Activated CD8-positive, alpha-beta memory T cell treated with anti-CD3 and anti-CD28 coated beads for 48 hours (primary cell): Measurements from ENCODE around the gene HAL.

Source experiments
- DNase-seq, 3 experiments: peaks; one replicate each; pipeline ENCODE4 v3.0.0-alpha.2; 2020; ENCODE audit warnings: low read depth in 2 of 3, low spot score in 2 of 3

HAL gene

DNA sequence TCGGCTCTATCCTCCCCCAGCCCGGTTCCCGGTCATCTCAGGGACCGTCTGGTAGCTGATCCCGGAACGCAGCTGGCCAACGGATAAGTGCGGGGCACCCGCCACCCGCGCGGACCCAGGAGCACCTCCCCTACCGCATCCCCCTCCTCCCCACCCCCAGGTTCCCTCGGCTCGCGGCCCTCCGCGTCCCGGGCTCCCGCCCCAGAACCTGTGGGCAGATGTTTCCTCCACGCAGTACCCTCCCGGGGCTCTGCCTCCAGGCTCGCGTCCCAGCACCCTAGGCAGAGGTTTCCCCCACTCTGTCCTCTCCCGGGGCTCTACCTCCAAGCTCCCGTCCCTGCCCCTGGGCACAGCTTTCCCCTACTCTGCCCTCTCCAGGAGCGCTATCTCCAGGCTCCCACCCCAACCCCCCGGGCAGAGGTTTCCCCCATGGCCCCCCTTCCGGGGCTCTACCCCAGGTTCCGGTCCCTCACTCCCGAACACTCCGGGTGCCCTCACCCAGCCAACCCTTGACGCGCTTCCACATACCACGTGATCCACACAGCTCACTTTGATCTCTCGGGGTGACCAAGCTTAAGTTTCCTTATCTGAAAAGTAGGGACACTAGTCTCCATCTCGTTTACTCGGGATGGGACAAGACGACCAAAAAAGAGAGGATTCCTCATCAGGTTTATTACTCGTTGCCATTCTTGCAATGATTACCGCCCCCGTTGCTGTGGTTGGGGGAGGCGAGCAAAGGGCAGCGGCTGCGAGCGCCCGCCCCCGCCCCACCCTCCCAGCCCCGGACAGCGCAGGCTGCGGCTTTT is 53.4 kb downstream of the HAL start, which contains the start of gene CCDC38:
Gene CCDC38 (minus strand): TSS at position 91 of the 806 bp plus-strand sequence. CDS start 6,105 bp downstream, outside the sequence.
- DNase-seq = peak; percentile 62 to 68 (median 66)

DNA sequence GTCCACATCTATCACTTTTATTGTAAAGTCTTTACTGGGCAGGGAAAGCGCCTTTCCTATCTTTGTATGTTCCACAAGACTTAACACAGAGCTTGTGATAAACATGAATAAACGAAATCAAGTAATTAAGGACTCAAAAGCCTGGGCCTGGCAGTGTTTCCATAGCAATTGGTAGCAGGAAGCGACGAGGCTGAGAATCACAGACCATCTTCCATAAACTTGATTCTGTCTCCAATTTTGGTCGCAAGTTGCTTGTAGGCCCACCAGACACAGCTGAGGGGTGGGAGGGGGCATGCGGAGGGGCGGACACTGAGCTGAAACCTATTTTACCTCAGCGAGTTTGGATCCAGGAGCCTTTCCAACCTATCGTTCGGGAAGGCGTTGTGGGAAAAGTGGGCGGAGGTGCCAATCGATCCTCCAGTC is 54.0 kb downstream of the HAL start:
- DNase-seq = no peak

DNA sequence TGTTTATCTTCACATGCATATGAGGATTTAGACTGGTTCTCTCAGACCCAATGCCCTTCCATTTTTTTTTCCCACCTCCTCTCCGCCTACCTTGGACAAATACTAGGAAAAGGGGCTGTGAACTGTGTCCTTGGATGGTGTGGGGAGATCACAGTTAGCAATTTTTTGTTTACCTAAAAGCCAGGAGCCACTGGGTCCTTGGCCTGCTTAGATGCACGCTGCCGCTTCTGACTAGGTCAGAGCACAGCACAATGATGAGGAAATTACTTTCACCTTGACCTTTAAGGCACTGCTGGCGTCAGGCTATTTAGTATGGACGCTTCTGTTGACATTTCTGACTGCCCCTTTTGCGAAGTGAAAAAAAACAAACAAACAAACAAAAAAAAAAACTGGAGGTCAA is 55.6 kb downstream of the HAL start:
- no peak for DNase-seq
